GM12878 (cell line): ENCODE data around the gene GIMD1. TPM values are rescaled to one million over a fixed set of nuclear protein-coding genes. Genes with fewer than 3 reads are reported as not detected.
A peak's percentile ranks its signal among the peaks of the same experiment; 100 is the strongest.

ENCODE experiments used
- ATAC-seq: fragments of 200-7000 bp; cut with Tn5 transposase; 3 replicates; pipeline ENCODE4 v1.9.1; 2020; ENCODE audit warnings: mild to moderate bottlenecking, moderate library complexity
- BruUV-seq: library from RNA; stranded (reverse); fragments of 400-500 nt; replicated peaks from 2 replicates; lab custom pipeline; 2021; lab: Mats Ljungman, UMichigan
- CTCF ChIA-PET: fragments of 300-600 bp; sonication (Branson Sonifier 250); formaldehyde crosslinking; extraction: SDS; loops from one replicate; lab custom pipeline; 2021; ENCODE audit warnings: inconsistent platforms; lab: Yijun Ruan, JAX
- POLR2A ChIA-PET: fragments of 350-600 bp; formaldehyde crosslinking; extraction: SDS; loops from one replicate; lab custom pipeline; 2021; ENCODE audit warnings: inconsistent platforms; lab: Charles Lee
- RAD21 ChIA-PET: fragments of 300-600 bp; sonication (Branson Sonifier 250); formaldehyde crosslinking; loops from one replicate; lab custom pipeline; 2023; ENCODE audit warnings: antibody characterized with exemption; ENCODE audit not compliant: unreplicated experiment; lab: Charles Lee
- SMC1A ChIA-PET: fragments of 300-600 bp; sonication (Branson Sonifier 250); formaldehyde crosslinking; loops from one replicate; lab custom pipeline; 2023; ENCODE audit not compliant: unreplicated experiment, uncharacterized antibody; lab: Charles Lee
- DNase-seq: peaks from one replicate; pipeline ENCODE4 v3.0.0-alpha.2; 2011; ENCODE audit warnings: low read depth, low spot score
- FAIRE-seq: peaks from 3 replicates; lab custom pipeline; 2011; peaks lifted over from hg19 to GRCh38; lab: Jason Lieb, UNC
- H2AFZ ChIP-seq: 2 replicates; pipeline ENCODE4 v1.6.0; 2011; ENCODE audit warnings: low read depth, low read length, control low read depth; ENCODE audit not compliant: control insufficient read depth
- H3K27ac ChIP-seq: 2 replicates; pipeline ENCODE4 v1.5.1; 2011; ENCODE audit warnings: control low read depth; ENCODE audit not compliant: control insufficient read depth, insufficient read depth
- H3K27me3 ChIP-seq, 2 experiments: replicated peaks in 1 of 2; 2 replicates each; pipeline versions ENCODE4 v1.6.0 to v1.6.1; 2011; ENCODE audit warnings: low read length in 1 of 2; ENCODE audit not compliant: control insufficient read depth in 2 of 2, insufficient read depth in 2 of 2
- H3K36me3 ChIP-seq, 2 experiments: 2 replicates each; pipeline ENCODE4 v1.5.1; 2011; ENCODE audit warnings: low read length in 1 of 2; ENCODE audit not compliant: control insufficient read depth in 2 of 2, insufficient read depth in 2 of 2
- H3K4me1 ChIP-seq: 2 replicates; pipeline ENCODE4 v1.6.1; 2011; ENCODE audit warnings: mild to moderate bottlenecking, low read length, moderate library complexity, mixed read lengths; ENCODE audit not compliant: control insufficient read depth, insufficient read depth
- H3K4me2 ChIP-seq: 2 replicates; pipeline ENCODE4 v1.6.0; 2011; ENCODE audit warnings: control low read depth; ENCODE audit not compliant: control insufficient read depth, insufficient read depth
- H3K4me3 ChIP-seq: fragments of 200-600 bp; sonication (generic); 2 replicates; pipeline ENCODE4 v1.5.1; 2016
- H3K79me2 ChIP-seq: 2 replicates; pipeline ENCODE4 v1.6.0; 2011; ENCODE audit warnings: low read length; ENCODE audit not compliant: control insufficient read depth, insufficient read depth
- H3K9ac ChIP-seq: 2 replicates; pipeline ENCODE4 v1.8.0; 2011; ENCODE audit warnings: low read length, control low read depth, mixed read lengths; ENCODE audit not compliant: control insufficient read depth, insufficient read depth
- H3K9me3 ChIP-seq: replicated peaks from 3 replicates; pipeline ENCODE4 v1.5.1; 2011; ENCODE audit warnings: mild to moderate bottlenecking, low read length; ENCODE audit not compliant: control insufficient read depth, insufficient read depth
- H4K20me1 ChIP-seq: 2 replicates; pipeline ENCODE4 v1.6.0; 2011; ENCODE audit not compliant: control insufficient read depth, insufficient read depth
- CBFB ChIP-seq: IDR thresholded peaks from 2 replicates; pipeline ENCODE4 v1.6.1; 2016; ENCODE audit warnings: antibody characterized with exemption, low read depth
- CREM ChIP-seq: IDR thresholded peaks from 2 replicates; pipeline ENCODE4 v1.6.1; 2014; ENCODE audit warnings: antibody characterized with exemption, low read depth
- DPF2 ChIP-seq: fragments of 450-650 bp; IDR thresholded peaks from 2 replicates; pipeline ENCODE4 v1.6.1; 2017; ENCODE audit warnings: mild to moderate bottlenecking
- SKIL ChIP-seq: fragments of 450-650 bp; IDR thresholded peaks from 2 replicates; pipeline ENCODE4 v1.6.1; 2017; ENCODE audit warnings: mild to moderate bottlenecking, low read depth, inconsistent platforms; ENCODE audit not compliant: poor library complexity, severe bottlenecking
- STAT1 ChIP-seq: fragments of 450-650 bp; conservative IDR thresholded peaks from 2 replicates; pipeline ENCODE4 v1.6.1; 2014; ENCODE audit warnings: antibody characterized with exemption, mild to moderate bottlenecking
- STAT3 ChIP-seq: IDR thresholded peaks from 2 replicates; pipeline ENCODE4 v1.6.1; 2011; ENCODE audit warnings: low read depth, low read length, improper control_type of control experiment
- ZNF274 ChIP-seq: IDR thresholded peaks from one replicate; pipeline ENCODE4 v1.8.0; 2011; ENCODE audit not compliant: insufficient read length, insufficient read depth
- WGBS: methylation state at CpG from one replicate; pipeline ENCODE4 v1.1.6; 2016; ENCODE audit warnings: low lambda C conversion rate; ENCODE audit not compliant: insufficient replicate concordance, insufficient coverage; ENCODE audit errors: missing lambda C conversion rate; 5-methylcytosine and 5-hydroxymethylcytosine counted together
- in situ Hi-C: fragments of 300-500 bp; cut with MboI; formaldehyde crosslinking; loops from 9 replicates; pipeline ENCODE4 v1.14.3; 2018; ENCODE audit warnings: mixed read lengths
- intact Hi-C: fragments of 100-400 bp; cut with micrococcal nuclease; formaldehyde crosslinking; loops from one replicate; pipeline ENCODE4 v1.14.2; 2022; ENCODE audit not compliant: unreplicated experiment
- polyA plus RNA-seq, 11 experiments: library from polyadenylated mRNA; depleted of rRNA in 4 of 11; unstranded in 6 of 11; stranded (reverse) in 5 of 11; fragments of >200 nt; fragmentation: Nextera tagmentation in 4 of 11; fragmentation: Illumina TruSeq in 1 of 11; extraction: Ambion mirVana in 4 of 11; extraction: Trizol in 1 of 11; gene quantifications; 1 replicate in 1 of 11; 2 replicates in 10 of 11; pipeline versions ENCODE4 v1.2.1 to v1.2.3, GENCODE V29; 2011 to 2016; ENCODE audit warnings: inconsistent platforms in 2 of 11, missing spikeins in 2 of 11, low read depth in 1 of 11
- total RNA-seq, 4 experiments: library from RNA; depleted of rRNA in 3 of 4; stranded (reverse); fragments of >200 nt in 3 of 4; fragmentation: Illumina TruSeq in 1 of 4; extraction: Trizol in 1 of 4; gene quantifications; 2 replicates each; pipeline versions ENCODE4 v1.2.1 to v1.2.3, GENCODE V29; 2013 to 2021
- TF ChIP-seq, protein P1 (sequence below): IDR thresholded peaks from 2 replicates; pipeline ENCODE4 v1.6.1; 2011; ENCODE audit warnings: low read depth, low read length, improper control_type of control experiment, borderline replicate concordance
- TF ChIP-seq, protein P2 (sequence below): fragments of 450-650 bp; IDR thresholded peaks from 2 replicates; pipeline ENCODE4 v1.6.1; 2016; ENCODE audit warnings: mild to moderate bottlenecking
- TF ChIP-seq, protein P3 (sequence below): fragments of 450-650 bp; IDR thresholded peaks from 2 replicates; pipeline ENCODE4 v1.6.1; 2017; ENCODE audit warnings: borderline replicate concordance
- TF ChIP-seq, protein P4 (sequence below): IDR thresholded peaks from 2 replicates; pipeline ENCODE4 v1.6.1; 2011; ENCODE audit warnings: borderline replicate concordance, low read depth, mild to moderate bottlenecking, moderate library complexity, mixed read lengths, low read length; ENCODE audit not compliant: insufficient read depth; ENCODE audit errors: extremely low read length

GIMD1 gene
- total and polyA plus RNA-seq, 10 of the 15 experiments (the other 5 are each of a cell fraction or from before 2014, with no cell fraction given): 0.14 TPM; not detected in 9

GRCh38 chr4:106315968-106316772 is 52.4 kb downstream of the GIMD1 start, which contains the start of the genes AIMP1 and TBCK:
Gene AIMP1 (plus strand): TSS chr4:106316550. CDS start chr4:106325010, 8,460 bp downstream.
Gene TBCK (minus strand): TSS chr4:106316209. CDS start chr4:106308960, 7,249 bp downstream.
- ChIA-PET RAD21 (interaction anchor here (0.8 kb wide), 1 partner anchor 12 kb away, joined by 4 read pairs; no protein-coding TSS in a partner anchor), CTCF (interaction anchor here (0.8 to 2.1 kb wide), 4 partner anchors 11 to 16 kb away, joined by 3 to 6 read pairs (median 4); no protein-coding TSS in a partner anchor), POLR2A (interaction anchor here (0.9 to 1.7 kb wide), 5 partner anchors 11 to 1404 kb away, joined by 3 to 6 read pairs (median 3); no protein-coding TSS in a partner anchor), SMC1A (interaction anchor here (0.8 to 1.4 kb wide), 3 partner anchors 14 to 34 kb away, joined by 3 read pairs; no protein-coding TSS in a partner anchor)
- Histone ChIP-seq H3K4me3 (peak within 1 kb of the TSS; percentile 83), H3K9ac (peak within 1 kb of the TSS; percentile 99), H3K27me3 (no peaks in the 10 kb centered on the region), H4K20me1 (no peaks in the 10 kb centered on the region), H3K36me3 (no peaks in the 10 kb centered on the region; a peak in 1 of 4 replicates), H3K79me2 (peaks cover 88% of the 10 kb centered on the region), H3K27ac (peak within 1 kb of the TSS; percentile 100), H3K4me1 (no peaks in the 10 kb centered on the region), H3K4me2 (peak within 1 kb of the TSS; percentile 78), H3K9me3 (peaks cover 2% of the 10 kb centered on the region; the same call in 2 of the 3 replicates), H2AFZ (peak within 1 kb of the TSS; percentile 100)
- ATAC-seq (peak; percentile 88), DNase-seq (peak; percentile 72), FAIRE-seq (peak; percentile 84)
- intact Hi-C loops (no loop called here), in situ Hi-C loops (no loop called here)
- no TSS peak for BruUV-seq
- 1% methylated on average over 38 of the region's 44 CpGs for WGBS
- no peak for TF ChIP-seq ZNF274
- peak; percentile 90; the same call in 1 of the 2 replicates for TF ChIP-seq STAT1
- peak; percentile 95 for TF ChIP-seq CBFB
- TF ChIP-seq, protein P1, sequence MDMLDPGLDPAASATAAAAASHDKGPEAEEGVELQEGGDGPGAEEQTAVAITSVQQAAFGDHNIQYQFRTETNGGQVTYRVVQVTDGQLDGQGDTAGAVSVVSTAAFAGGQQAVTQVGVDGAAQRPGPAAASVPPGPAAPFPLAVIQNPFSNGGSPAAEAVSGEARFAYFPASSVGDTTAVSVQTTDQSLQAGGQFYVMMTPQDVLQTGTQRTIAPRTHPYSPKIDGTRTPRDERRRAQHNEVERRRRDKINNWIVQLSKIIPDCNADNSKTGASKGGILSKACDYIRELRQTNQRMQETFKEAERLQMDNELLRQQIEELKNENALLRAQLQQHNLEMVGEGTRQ: no peak; the same call in 1 of the 2 replicates
- TF ChIP-seq, protein P2, sequence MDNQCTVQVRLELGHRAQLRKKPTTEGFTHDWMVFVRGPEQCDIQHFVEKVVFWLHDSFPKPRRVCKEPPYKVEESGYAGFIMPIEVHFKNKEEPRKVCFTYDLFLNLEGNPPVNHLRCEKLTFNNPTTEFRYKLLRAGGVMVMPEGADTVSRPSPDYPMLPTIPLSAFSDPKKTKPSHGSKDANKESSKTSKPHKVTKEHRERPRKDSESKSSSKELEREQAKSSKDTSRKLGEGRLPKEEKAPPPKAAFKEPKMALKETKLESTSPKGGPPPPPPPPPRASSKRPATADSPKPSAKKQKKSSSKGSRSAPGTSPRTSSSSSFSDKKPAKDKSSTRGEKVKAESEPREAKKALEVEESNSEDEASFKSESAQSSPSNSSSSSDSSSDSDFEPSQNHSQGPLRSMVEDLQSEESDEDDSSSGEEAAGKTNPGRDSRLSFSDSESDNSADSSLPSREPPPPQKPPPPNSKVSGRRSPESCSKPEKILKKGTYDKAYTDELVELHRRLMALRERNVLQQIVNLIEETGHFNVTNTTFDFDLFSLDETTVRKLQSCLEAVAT: peak; percentile 89
- TF ChIP-seq, protein P3, sequence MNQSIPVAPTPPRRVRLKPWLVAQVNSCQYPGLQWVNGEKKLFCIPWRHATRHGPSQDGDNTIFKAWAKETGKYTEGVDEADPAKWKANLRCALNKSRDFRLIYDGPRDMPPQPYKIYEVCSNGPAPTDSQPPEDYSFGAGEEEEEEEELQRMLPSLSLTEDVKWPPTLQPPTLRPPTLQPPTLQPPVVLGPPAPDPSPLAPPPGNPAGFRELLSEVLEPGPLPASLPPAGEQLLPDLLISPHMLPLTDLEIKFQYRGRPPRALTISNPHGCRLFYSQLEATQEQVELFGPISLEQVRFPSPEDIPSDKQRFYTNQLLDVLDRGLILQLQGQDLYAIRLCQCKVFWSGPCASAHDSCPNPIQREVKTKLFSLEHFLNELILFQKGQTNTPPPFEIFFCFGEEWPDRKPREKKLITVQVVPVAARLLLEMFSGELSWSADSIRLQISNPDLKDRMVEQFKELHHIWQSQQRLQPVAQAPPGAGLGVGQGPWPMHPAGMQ: peak; percentile 100
- TF ChIP-seq, protein P4, sequence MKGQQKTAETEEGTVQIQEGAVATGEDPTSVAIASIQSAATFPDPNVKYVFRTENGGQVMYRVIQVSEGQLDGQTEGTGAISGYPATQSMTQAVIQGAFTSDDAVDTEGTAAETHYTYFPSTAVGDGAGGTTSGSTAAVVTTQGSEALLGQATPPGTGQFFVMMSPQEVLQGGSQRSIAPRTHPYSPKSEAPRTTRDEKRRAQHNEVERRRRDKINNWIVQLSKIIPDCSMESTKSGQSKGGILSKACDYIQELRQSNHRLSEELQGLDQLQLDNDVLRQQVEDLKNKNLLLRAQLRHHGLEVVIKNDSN: no peak
- no peak for TF ChIP-seq DPF2
- peak; percentile 98 for TF ChIP-seq CREM
- peak; percentile 95 for TF ChIP-seq SKIL
- TF ChIP-seq STAT3: no peak
